Activated gamma-delta T cell (primary cell): ENCODE data around the gene ZRANB1.

Experiments used
- DNase-seq: peaks from one replicate; lab custom pipeline; 2025; lab: John Stamatoyannopoulos, UW

Gene ZRANB1

GRCh38 chr10:125035588-125036295 is 93.8 kb downstream of the ZRANB1 start:
- DNase-seq, result no peak

GRCh38 chr10:125037145-125037877 is 95.4 kb downstream of the ZRANB1 start:
- DNase-seq, result no peak
